Neural crest cell (in vitro differentiated cells): ENCODE measurements around the gene SEMA3E. TPM values are rescaled to one million over a fixed set of nuclear protein-coding genes. Genes with fewer than 3 reads are reported as not detected.

Experiments used
- DNase-seq: peaks from one replicate; pipeline ENCODE4 v3.0.0; 2021; ENCODE audit warnings: low read depth, mixed read lengths, low spot score
- H3K27ac Mint-ChIP-seq: one replicate; pipeline ENCODE4 v1.8.0; 2021; ENCODE audit warnings: mild to moderate bottlenecking, mixed read lengths; ENCODE audit not compliant: unreplicated experiment
- H3K27me3 Mint-ChIP-seq: 2 replicates; pipeline ENCODE4 v1.8.0; 2021; ENCODE audit warnings: low read depth, mild to moderate bottlenecking, mixed read lengths
- H3K36me3 Mint-ChIP-seq: 2 replicates; pipeline ENCODE4 v1.8.0; 2021; ENCODE audit warnings: low read depth, mild to moderate bottlenecking, mixed read lengths
- H3K4me1 Mint-ChIP-seq: 2 replicates; pipeline ENCODE4 v1.8.0; 2021; ENCODE audit warnings: mixed read lengths
- H3K4me3 Mint-ChIP-seq: one replicate; pipeline ENCODE4 v1.8.0; 2021; ENCODE audit warnings: mild to moderate bottlenecking, mixed read lengths
- H3K9me3 Mint-ChIP-seq: 2 replicates; pipeline ENCODE4 v1.8.0; 2021; ENCODE audit warnings: mixed read lengths
- CTCF ChIP-seq: fragments of 200-600 bp; sonication (generic); conservative IDR thresholded peaks from 2 replicates; pipeline ENCODE4 v1.5.0; 2021; ENCODE audit warnings: antibody characterized with exemption, mild to moderate bottlenecking
- total RNA-seq: library from RNA; stranded (reverse); gene quantifications from 2 replicates; pipeline ENCODE4 v1.2.1, GENCODE V29; 2021

SEMA3E gene
- total RNA-seq, 1 donor from 2014 or later: 0.09 TPM

- Mint-ChIP-seq H3K4me1 (peaks cover 9% of the 10 kb centered on the region), H3K27ac (no peak overlapping the region), H3K36me3 (no peaks in the 10 kb centered on the region), H3K4me3 (no peak overlapping the region), H3K9me3 (peaks cover 2% of the 10 kb centered on the region), H3K27me3 (no peaks in the 10 kb centered on the region)
- DNase-seq: no peak
- TF ChIP-seq CTCF: no peak
These were observed 42.2 kb upstream of the SEMA3E start for GRCh38 chr7:83691095-83691494.

GRCh38 chr7:83689855-83690254 is 40.9 kb upstream of the SEMA3E start:
- H3K9me3 Mint-ChIP-seq: no peaks in the 10 kb centered on the region
- no peak for TF ChIP-seq CTCF
- no peak for DNase-seq
- H3K36me3 Mint-ChIP-seq: no peaks in the 10 kb centered on the region
- no peaks in the 10 kb centered on the region for H3K27me3 Mint-ChIP-seq
- H3K27ac Mint-ChIP-seq: no peak overlapping the region
- H3K4me3 Mint-ChIP-seq: no peak overlapping the region
- H3K4me1 Mint-ChIP-seq: no peaks in the 10 kb centered on the region

- no peak overlapping the region for H3K27ac Mint-ChIP-seq
- DNase-seq: no peak
- no peak overlapping the region for H3K4me3 Mint-ChIP-seq
- TF ChIP-seq CTCF: no peak
- H3K27me3 Mint-ChIP-seq: no peaks in the 10 kb centered on the region
- no peaks in the 10 kb centered on the region for H3K9me3 Mint-ChIP-seq
- no peaks in the 10 kb centered on the region for H3K36me3 Mint-ChIP-seq
- no peaks in the 10 kb centered on the region for H3K4me1 Mint-ChIP-seq
These were observed 37.5 kb upstream of the SEMA3E start for GRCh38 chr7:83686416-83686815.

- Mint-ChIP-seq H3K27me3 (no peaks in the 10 kb centered on the region), H3K4me3 (no peak overlapping the region), H3K9me3 (no peaks in the 10 kb centered on the region), H3K4me1 (no peaks in the 10 kb centered on the region), H3K36me3 (no peaks in the 10 kb centered on the region), H3K27ac (no peak overlapping the region)
- TF ChIP-seq CTCF: no peak
- DNase-seq: no peak
These were observed 36.0 kb upstream of the SEMA3E start for GRCh38 chr7:83684928-83685327.

- no peak for DNase-seq
- Mint-ChIP-seq H3K4me1 (peaks cover 5% of the 10 kb centered on the region), H3K4me3 (no peak overlapping the region), H3K27me3 (no peaks in the 10 kb centered on the region), H3K9me3 (no peaks in the 10 kb centered on the region), H3K27ac (no peak overlapping the region), H3K36me3 (no peaks in the 10 kb centered on the region)
- TF ChIP-seq CTCF: no peak
These were observed 32.4 kb upstream of the SEMA3E start for GRCh38 chr7:83681200-83681778.
